Testis (tissue), 2 donors: ENCODE measurements around the gene ASIC5.

Source experiments
- CTCF ChIP-seq, 3 experiments: fragments of 450-650 bp in 2 of 3; fragments of 200-600 bp in 1 of 3; sonication (generic) in 1 of 3; IDR thresholded peaks; one replicate each; pipeline ENCODE4 v1.5.1; 2016 to 2019; ENCODE audit warnings: antibody characterized with exemption in 3 of 3, mild to moderate bottlenecking in 2 of 3, moderate library complexity in 1 of 3
- POLR2A ChIP-seq: fragments of 450-650 bp; IDR thresholded peaks from one replicate; pipeline ENCODE4 v1.6.1; 2017; ENCODE audit warnings: antibody characterized with exemption, mild to moderate bottlenecking, moderate library complexity

- no peak for TF ChIP-seq CTCF (IDR thresholded peaks at IDR 0.05)
- no peak for TF ChIP-seq POLR2A
Observed at GRCh38 chr4:155837203-155837796, 28.8 kb downstream of the ASIC5 start.
